H9 (cell line): ENCODE data around the gene FHIT. TPM values are rescaled to one million over a fixed set of nuclear protein-coding genes. Genes with fewer than 3 reads are reported as not detected.

Source experiments
- DNase-seq: peaks from one replicate; pipeline ENCODE4 v3.0.0-alpha.2; 2017
- H2AFZ ChIP-seq: one replicate; pipeline ENCODE4 v1.6.1; 2013; ENCODE audit warnings: mild to moderate bottlenecking, low read length, control low read depth, moderate library complexity
- H2AK5ac ChIP-seq: 2 replicates; pipeline ENCODE4 v1.6.1; 2013; ENCODE audit warnings: low read length, control low read depth, mixed read lengths; ENCODE audit not compliant: insufficient read length
- H2BK120ac ChIP-seq: one replicate; pipeline ENCODE4 v1.6.1; 2013; ENCODE audit warnings: low read depth, mild to moderate bottlenecking, low read length, control low read depth, inconsistent platforms; ENCODE audit not compliant: poor library complexity, severe bottlenecking
- H2BK12ac ChIP-seq: 2 replicates; pipeline ENCODE4 v1.6.1; 2013; ENCODE audit warnings: low read length, control low read depth, mixed read lengths, low read depth; ENCODE audit not compliant: insufficient read length
- H2BK15ac ChIP-seq: 2 replicates; pipeline ENCODE4 v1.6.1; 2013; ENCODE audit warnings: low read depth, low read length, control low read depth
- H2BK20ac ChIP-seq: one replicate; pipeline ENCODE4 v1.6.1; 2013; ENCODE audit warnings: low read depth, mild to moderate bottlenecking, low read length, control low read depth, inconsistent platforms; ENCODE audit not compliant: poor library complexity, severe bottlenecking
- H2BK5ac ChIP-seq: 2 replicates; pipeline ENCODE4 v1.6.1; 2013; ENCODE audit warnings: low read length, control low read depth, mixed read lengths; ENCODE audit not compliant: insufficient read length
- H3K14ac ChIP-seq: 2 replicates; pipeline ENCODE4 v1.6.1; 2013; ENCODE audit warnings: low read length, control low read depth; ENCODE audit not compliant: insufficient read depth
- H3K18ac ChIP-seq: 2 replicates; pipeline ENCODE4 v1.6.1; 2013; ENCODE audit warnings: low read depth, mild to moderate bottlenecking, mixed read lengths, low read length, control low read depth; ENCODE audit not compliant: insufficient read length
- H3K23ac ChIP-seq: 2 replicates; pipeline ENCODE4 v1.6.1; 2013; ENCODE audit warnings: low read length, control low read depth, mixed read lengths, low read depth; ENCODE audit not compliant: insufficient read length
- H3K23me2 ChIP-seq: 2 replicates; pipeline ENCODE4 v1.6.1; 2013; ENCODE audit warnings: low read depth, mild to moderate bottlenecking, mixed read lengths, low read length, control low read depth; ENCODE audit not compliant: insufficient read length, poor library complexity, severe bottlenecking
- H3K27ac ChIP-seq: 2 replicates; pipeline ENCODE4 v1.5.1; 2013; ENCODE audit warnings: low read length, control low read depth, mixed read lengths, low read depth; ENCODE audit not compliant: insufficient read length
- H3K27me3 ChIP-seq: 2 replicates; pipeline ENCODE4 v1.6.1; 2013; ENCODE audit warnings: low read length, control low read depth, inconsistent platforms; ENCODE audit not compliant: insufficient read depth
- H3K4ac ChIP-seq: 2 replicates; pipeline ENCODE4 v1.6.1; 2013; ENCODE audit warnings: low read depth, mild to moderate bottlenecking, control low read depth, inconsistent platforms, low read length, moderate library complexity
- H3K4me1 ChIP-seq: 2 replicates; pipeline ENCODE4 v1.6.1; 2013; ENCODE audit warnings: low read length, control low read depth, inconsistent platforms; ENCODE audit not compliant: insufficient read depth
- H3K4me2 ChIP-seq: 2 replicates; pipeline ENCODE4 v1.6.1; 2013; ENCODE audit warnings: low read length, control low read depth, mixed read lengths; ENCODE audit not compliant: insufficient read length, insufficient read depth
- H3K56ac ChIP-seq: 2 replicates; pipeline ENCODE4 v1.6.1; 2013; ENCODE audit warnings: low read depth, mild to moderate bottlenecking, mixed read lengths, low read length, control low read depth; ENCODE audit not compliant: insufficient read length
- H3K79me1 ChIP-seq: 2 replicates; pipeline ENCODE4 v1.6.1; 2013; ENCODE audit warnings: low read depth, mild to moderate bottlenecking, moderate library complexity, low read length, control low read depth, inconsistent platforms; ENCODE audit not compliant: insufficient read depth, poor library complexity, severe bottlenecking
- H3K79me2 ChIP-seq: 2 replicates; pipeline ENCODE4 v1.6.1; 2013; ENCODE audit warnings: low read length, control low read depth, inconsistent platforms; ENCODE audit not compliant: insufficient read depth
- H3K9ac ChIP-seq: 2 replicates; pipeline ENCODE4 v1.6.1; 2013; ENCODE audit warnings: low read length, control low read depth, mixed read lengths; ENCODE audit not compliant: insufficient read length; ENCODE audit errors: extremely low read depth
- H3K9me3 ChIP-seq: one replicate; pipeline ENCODE4 v1.6.1; 2013; ENCODE audit warnings: low read depth, low read length, inconsistent platforms; ENCODE audit not compliant: control insufficient read depth
- H3T11ph ChIP-seq: one replicate; pipeline ENCODE4 v1.6.1; 2013; ENCODE audit warnings: mild to moderate bottlenecking, low read length, control low read depth, inconsistent platforms
- H4K20me1 ChIP-seq: one replicate; pipeline ENCODE4 v1.6.1; 2013; ENCODE audit not compliant: control insufficient read depth, insufficient read length, insufficient read depth
- H4K5ac ChIP-seq: 2 replicates; pipeline ENCODE4 v1.6.1; 2013; ENCODE audit warnings: low read depth, mild to moderate bottlenecking, mixed read lengths, low read length, control low read depth; ENCODE audit not compliant: insufficient read length
- H4K8ac ChIP-seq: replicated peaks from 2 replicates; pipeline ENCODE4 v1.6.1; 2013; ENCODE audit warnings: low read length, control low read depth, mixed read lengths, low read depth; ENCODE audit not compliant: insufficient read length
- H4K91ac ChIP-seq: 2 replicates; pipeline ENCODE4 v1.6.1; 2013; ENCODE audit warnings: low read depth, mild to moderate bottlenecking, moderate library complexity, mixed read lengths, low read length, control low read depth; ENCODE audit not compliant: insufficient read length
- H3K27ac Mint-ChIP-seq, 3 experiments: 2 replicates in 2 of 3; 3 replicates in 1 of 3; pipeline ENCODE4 v1.8.0; 2020 to 2021; ENCODE audit warnings: mixed read lengths in 3 of 3, mild to moderate bottlenecking in 1 of 3, moderate library complexity in 1 of 3
- H3K27me3 Mint-ChIP-seq: 2 replicates; pipeline ENCODE4 v1.8.0; 2021; ENCODE audit warnings: low read depth, mild to moderate bottlenecking, moderate library complexity, mixed read lengths
- H3K36me3 Mint-ChIP-seq, 3 experiments: 2 replicates in 2 of 3; 3 replicates in 1 of 3; pipeline ENCODE4 v1.8.0; 2020 to 2021; ENCODE audit warnings: low read depth in 3 of 3, mixed read lengths in 3 of 3; ENCODE audit not compliant: insufficient read depth in 1 of 3
- H3K4me1 Mint-ChIP-seq, 2 experiments: 2 replicates each; pipeline ENCODE4 v1.8.0; 2020; ENCODE audit warnings: mixed read lengths in 2 of 2
- H3K4me3 Mint-ChIP-seq, 2 experiments: 2 replicates in 1 of 2; 3 replicates in 1 of 2; pipeline ENCODE4 v1.8.0; 2020 to 2021; ENCODE audit warnings: mild to moderate bottlenecking in 2 of 2, mixed read lengths in 2 of 2, moderate library complexity in 1 of 2
- H3K9me3 Mint-ChIP-seq, 2 experiments: 2 replicates in 1 of 2; 3 replicates in 1 of 2; pipeline ENCODE4 v1.8.0; 2020; ENCODE audit warnings: mild to moderate bottlenecking in 2 of 2, mixed read lengths in 2 of 2, moderate library complexity in 1 of 2
- whole genome bisulfite sequencing: extraction: QIAGEN DNeasy Blood & Tissue Kit; methylation state at CpG from one replicate; pipeline ENCODE4 v1.1.7; 2013; ENCODE audit warnings: missing lambda C conversion rate, low lambda C conversion rate, mixed read lengths; ENCODE audit not compliant: insufficient read length; ENCODE audit errors: extremely low coverage; 5-methylcytosine and 5-hydroxymethylcytosine counted together
- total RNA-seq: library from RNA; stranded (reverse); gene quantifications from 2 replicates; pipeline ENCODE4 v1.2.1, GENCODE V29; 2021
- TF ChIP-seq, protein P1 (sequence below): fragments of 200-600 bp; sonication (generic); conservative IDR thresholded peaks from 3 replicates; pipeline ENCODE4 v1.8.0; 2021; ENCODE audit warnings: antibody characterized with exemption, mild to moderate bottlenecking

The FHIT gene
- total RNA-seq, 1 experiment from 2014 or later: 3.0 TPM

DNA sequence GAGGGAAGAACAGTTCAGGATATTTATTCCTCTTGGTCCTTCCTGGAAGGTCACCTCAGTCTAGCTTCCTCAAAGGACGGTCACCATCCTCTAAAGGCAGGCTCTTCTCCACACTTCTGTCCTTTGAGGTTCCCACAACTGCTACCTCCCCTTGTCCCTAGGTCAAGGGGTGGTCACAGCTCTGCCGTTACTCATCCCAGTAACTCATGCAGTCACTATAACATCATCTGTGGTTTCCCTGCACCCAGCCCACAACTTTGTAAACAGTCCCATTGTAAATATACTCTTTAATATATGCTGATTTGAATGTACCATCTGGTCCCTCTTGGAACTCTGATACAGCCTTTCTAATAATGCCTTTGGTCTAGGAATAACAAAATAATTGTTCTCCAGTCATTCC is 887.4 kb downstream of the FHIT start:
- no peak overlapping the region for H2BK12ac ChIP-seq
- H4K20me1 ChIP-seq: no peaks in the 10 kb centered on the region
- H3K9me3 ChIP-seq: no peaks in the 10 kb centered on the region
- DNase-seq: no peak
- H3K27ac ChIP-seq: no peak overlapping the region
- H3K14ac ChIP-seq: no peak overlapping the region
- H3K27me3 ChIP-seq: no peaks in the 10 kb centered on the region
- H3K79me1 ChIP-seq: no peaks in the 10 kb centered on the region
- H3K36me3 Mint-ChIP-seq: no peaks in the 10 kb centered on the region
- no peak overlapping the region for H3T11ph ChIP-seq
- no peak overlapping the region for H2BK5ac ChIP-seq
- H3K4me3 Mint-ChIP-seq: no peak overlapping the region
- H2BK120ac ChIP-seq: no peak overlapping the region
- H3K18ac ChIP-seq: no peak overlapping the region
- H3K9ac ChIP-seq: no peak overlapping the region
- no peak overlapping the region for H2BK20ac ChIP-seq
- H2BK15ac ChIP-seq: no peak overlapping the region
- H3K27ac Mint-ChIP-seq: no peak overlapping the region
- H2AK5ac ChIP-seq: no peak overlapping the region
- H3K27me3 Mint-ChIP-seq: no peaks in the 10 kb centered on the region
- H2AFZ ChIP-seq: no peak overlapping the region
- TF ChIP-seq, protein P1, sequence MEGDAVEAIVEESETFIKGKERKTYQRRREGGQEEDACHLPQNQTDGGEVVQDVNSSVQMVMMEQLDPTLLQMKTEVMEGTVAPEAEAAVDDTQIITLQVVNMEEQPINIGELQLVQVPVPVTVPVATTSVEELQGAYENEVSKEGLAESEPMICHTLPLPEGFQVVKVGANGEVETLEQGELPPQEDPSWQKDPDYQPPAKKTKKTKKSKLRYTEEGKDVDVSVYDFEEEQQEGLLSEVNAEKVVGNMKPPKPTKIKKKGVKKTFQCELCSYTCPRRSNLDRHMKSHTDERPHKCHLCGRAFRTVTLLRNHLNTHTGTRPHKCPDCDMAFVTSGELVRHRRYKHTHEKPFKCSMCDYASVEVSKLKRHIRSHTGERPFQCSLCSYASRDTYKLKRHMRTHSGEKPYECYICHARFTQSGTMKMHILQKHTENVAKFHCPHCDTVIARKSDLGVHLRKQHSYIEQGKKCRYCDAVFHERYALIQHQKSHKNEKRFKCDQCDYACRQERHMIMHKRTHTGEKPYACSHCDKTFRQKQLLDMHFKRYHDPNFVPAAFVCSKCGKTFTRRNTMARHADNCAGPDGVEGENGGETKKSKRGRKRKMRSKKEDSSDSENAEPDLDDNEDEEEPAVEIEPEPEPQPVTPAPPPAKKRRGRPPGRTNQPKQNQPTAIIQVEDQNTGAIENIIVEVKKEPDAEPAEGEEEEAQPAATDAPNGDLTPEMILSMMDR: no peak
- H3K9me3 Mint-ChIP-seq: no peaks in the 10 kb centered on the region
- H3K4me2 ChIP-seq: no peak overlapping the region
- no peak overlapping the region for H3K4ac ChIP-seq
- WGBS: no CpG with 5 or more reads among the region's 2 CpGs
- no peaks in the 10 kb centered on the region for H3K4me1 ChIP-seq
- no peak overlapping the region for H4K8ac ChIP-seq
- H3K4me1 Mint-ChIP-seq: peaks cover 0 to 8% of the 10 kb centered on the region in 2 experiments; a peak in 2 of 4 replicates
- H4K91ac ChIP-seq: no peak overlapping the region
- no peak overlapping the region for H4K5ac ChIP-seq
- no peak overlapping the region for H3K56ac ChIP-seq
- H3K23ac ChIP-seq: no peak overlapping the region
- no peaks in the 10 kb centered on the region for H3K79me2 ChIP-seq
- H3K23me2 ChIP-seq: no peaks in the 10 kb centered on the region
